HG03139 (cell line): ENCODE results near the gene ZSWIM6.

Source experiments
- ATAC-seq: cut with Tn5 transposase; IDR thresholded peaks from one replicate; pipeline ENCODE4 v1.9.1; 2021; ENCODE audit not compliant: unreplicated experiment

The ZSWIM6 gene

GRCh38 chr5:61438298-61438970 is 106.4 kb downstream of the ZSWIM6 start:
- no peak for ATAC-seq

- ATAC-seq: no peak
These were observed 108.0 kb downstream of the ZSWIM6 start for GRCh38 chr5:61440086-61440485.

- no peak for ATAC-seq
These were observed 108.5 kb downstream of the ZSWIM6 start for GRCh38 chr5:61440596-61440995.

GRCh38 chr5:61441742-61442141 is 109.7 kb downstream of the ZSWIM6 start:
- ATAC-seq: no peak

- ATAC-seq: no peak
These were observed 115.9 kb downstream of the ZSWIM6 start for GRCh38 chr5:61447780-61448495.

GRCh38 chr5:61449804-61450492 is 117.9 kb downstream of the ZSWIM6 start:
- no peak for ATAC-seq

GRCh38 chr5:61450493-61451279 is 118.6 kb downstream of the ZSWIM6 start:
- no peak for ATAC-seq

- ATAC-seq: no peak
These were observed 123.3 kb downstream of the ZSWIM6 start for GRCh38 chr5:61455179-61456006.

GRCh38 chr5:61460471-61460870 is 128.4 kb downstream of the ZSWIM6 start:
- ATAC-seq: no peak

- ATAC-seq: no peak
These were observed 129.4 kb downstream of the ZSWIM6 start for GRCh38 chr5:61461417-61461816.

GRCh38 chr5:61461926-61462325 is 129.9 kb downstream of the ZSWIM6 start:
- no peak for ATAC-seq

GRCh38 chr5:61463596-61463995 is 131.5 kb downstream of the ZSWIM6 start:
- no peak for ATAC-seq

- ATAC-seq: no peak
These were observed 132.5 kb downstream of the ZSWIM6 start for GRCh38 chr5:61464512-61464911.

GRCh38 chr5:61465066-61465465 is 133.0 kb downstream of the ZSWIM6 start:
- no peak for ATAC-seq

- no peak for ATAC-seq
These were observed 133.4 kb downstream of the ZSWIM6 start for GRCh38 chr5:61465496-61465895.

GRCh38 chr5:61466017-61466416 is 134.0 kb downstream of the ZSWIM6 start:
- no peak for ATAC-seq

GRCh38 chr5:61467766-61468482 is 135.9 kb downstream of the ZSWIM6 start:
- no peak for ATAC-seq

- no peak for ATAC-seq
These were observed 136.4 kb downstream of the ZSWIM6 start for GRCh38 chr5:61468483-61468865.

GRCh38 chr5:61471352-61471751 is 139.3 kb downstream of the ZSWIM6 start:
- no peak for ATAC-seq
